ENCODE results near the gene GNPDA2. TPM values are rescaled to one million over a fixed set of nuclear protein-coding genes. Genes with fewer than 3 reads are reported as not detected.
"Not testable (repeated sequence)": the region's sequence is repeated elsewhere in the genome, so short reads cannot be mapped to it uniquely, and the experiment has no call there.

GNPDA2 gene
- 15.9 TPM for polyA plus RNA-seq (2013, experiment 1 of 2; ENCODE audit: insufficient read length)
- 17.8 TPM for polyA plus RNA-seq (2013, experiment 2 of 2; ENCODE audit: insufficient read length)

GRCh38 chr4:44726038-44726871 lies at the start of gene GNPDA2:
Gene GNPDA2 (minus strand): TSS chr4:44726556. CDS start chr4:44722207, 4,349 bp downstream.
- peak; percentile 90 for DNase-seq

GRCh38 chr4:44772340-44772739 lies 46.0 kb upstream of the GNPDA2 start:
- DNase-seq, result no peak

GRCh38 chr4:44771789-44772188 lies 45.4 kb upstream of the GNPDA2 start:
- no peak for DNase-seq

DNA sequence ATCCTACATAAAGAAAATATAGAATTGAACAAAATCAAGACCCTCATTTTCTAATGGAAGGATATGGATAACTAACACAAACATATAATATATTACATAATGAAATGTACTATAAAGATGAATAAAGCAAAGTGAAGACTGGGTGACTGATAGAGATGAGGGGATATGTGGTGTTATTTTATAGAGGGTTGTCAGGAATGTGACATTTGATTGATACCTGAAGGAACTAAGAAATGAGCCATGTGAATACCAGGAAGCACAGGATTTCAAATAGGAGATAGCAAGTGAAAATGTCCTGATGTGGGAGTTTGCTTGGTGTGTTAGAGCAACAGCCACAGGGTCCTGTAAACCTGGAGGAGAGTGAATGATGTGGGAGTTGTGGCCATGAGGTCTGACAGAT lies 40.1 kb upstream of the GNPDA2 start:
- no peak for DNase-seq

DNA sequence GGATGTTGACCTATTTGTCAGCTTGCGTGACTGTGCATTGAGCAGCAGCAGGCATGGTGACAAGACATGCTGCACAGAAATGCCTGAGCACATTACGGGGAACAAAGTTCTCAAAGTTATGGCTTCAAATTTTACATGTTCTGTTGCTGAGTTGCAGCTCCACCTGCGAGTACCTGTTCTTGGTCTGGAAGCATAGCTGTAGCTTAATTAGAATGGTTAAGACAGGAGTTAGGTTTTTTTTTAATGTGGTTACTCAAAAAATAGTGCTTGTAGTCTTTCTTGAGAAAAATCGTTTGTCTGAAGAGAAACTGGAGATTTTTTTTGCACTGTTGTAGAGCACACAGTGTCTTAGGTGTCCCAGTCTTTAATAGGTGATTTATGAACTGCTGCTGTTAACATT lies 38.8 kb upstream of the GNPDA2 start:
- DNase-seq, result no peak

- DNase-seq, result no peak
Measured at GRCh38 chr4:44761306-44761705, 35.0 kb upstream of the GNPDA2 start.

DNA sequence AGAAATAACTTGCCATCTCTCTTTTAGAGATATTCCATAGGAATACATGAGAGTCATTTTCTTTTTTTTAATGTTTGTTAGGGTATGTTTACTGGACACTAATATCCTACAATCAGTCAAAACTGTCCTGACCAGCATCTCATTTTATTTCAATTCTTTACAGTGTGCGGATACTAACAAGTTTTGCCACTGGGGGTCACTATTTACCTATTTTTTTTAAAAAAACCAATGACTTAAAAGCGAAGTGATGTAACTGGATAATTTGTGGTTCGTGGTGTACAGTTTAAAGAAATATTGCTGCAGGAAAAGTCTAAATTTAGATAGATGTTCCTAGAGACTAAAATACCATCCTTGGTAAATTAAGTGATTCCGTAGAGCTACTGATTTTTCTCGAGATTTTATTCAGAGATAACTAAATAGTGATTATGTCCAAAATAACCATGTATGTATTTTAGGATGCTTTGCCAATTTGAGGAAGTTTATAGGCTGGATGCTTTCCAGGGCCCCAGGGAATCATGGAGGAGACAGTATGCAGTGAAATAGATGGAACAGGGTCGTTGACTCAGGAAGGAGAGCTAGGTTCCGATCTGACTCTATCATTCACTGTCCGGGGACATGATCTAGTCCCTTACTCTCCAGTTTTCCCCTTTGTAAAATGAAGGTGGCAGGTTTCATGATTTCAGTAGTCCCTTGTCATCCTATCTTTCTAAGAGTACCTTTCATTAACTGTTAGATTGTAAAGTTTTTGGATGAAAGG lies 34.0 kb upstream of the GNPDA2 start:
- peak; percentile 33 for DNase-seq

- no peak for DNase-seq
Measured at GRCh38 chr4:44756559-44756958, 30.2 kb upstream of the GNPDA2 start.

DNA sequence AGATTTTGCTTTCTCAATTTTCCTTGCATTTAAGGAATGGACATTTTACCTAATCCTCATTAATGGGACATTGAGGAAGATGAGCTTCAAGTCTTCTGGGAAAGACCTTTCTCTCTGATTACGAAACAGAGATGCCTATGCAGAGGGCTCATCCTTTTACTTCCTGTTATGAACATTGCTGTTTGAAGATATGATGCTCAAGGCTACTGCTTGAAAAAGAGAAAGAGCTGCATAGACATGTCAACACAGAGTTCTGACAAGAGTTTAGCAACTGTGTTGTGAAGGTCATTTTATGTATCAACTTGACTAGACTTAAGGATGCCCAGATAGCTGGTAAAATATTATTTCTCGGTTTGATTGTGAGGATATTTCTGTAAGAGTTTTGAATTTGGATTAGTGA lies 13.8 kb upstream of the GNPDA2 start:
- DNase-seq, result no peak

DNA sequence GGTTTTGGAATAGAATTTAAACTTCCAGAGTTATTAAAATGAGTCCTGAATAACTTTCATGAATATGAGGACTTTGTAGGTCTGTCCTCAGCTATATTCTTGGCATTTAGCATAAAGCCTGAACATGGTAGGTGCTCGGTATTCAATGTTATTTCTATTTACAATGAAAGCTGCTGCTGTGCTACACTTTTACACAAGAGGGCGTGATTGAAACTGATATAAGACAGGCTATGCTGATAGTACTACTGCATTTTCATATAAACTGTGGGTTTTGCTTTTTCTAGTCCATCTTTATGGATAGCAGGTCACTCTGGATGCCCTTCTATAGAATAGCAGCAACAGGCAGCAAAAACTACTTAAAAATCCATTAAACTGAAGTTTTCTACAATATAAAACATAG lies 12.3 kb upstream of the GNPDA2 start:
- DNase-seq, result no peak

DNA sequence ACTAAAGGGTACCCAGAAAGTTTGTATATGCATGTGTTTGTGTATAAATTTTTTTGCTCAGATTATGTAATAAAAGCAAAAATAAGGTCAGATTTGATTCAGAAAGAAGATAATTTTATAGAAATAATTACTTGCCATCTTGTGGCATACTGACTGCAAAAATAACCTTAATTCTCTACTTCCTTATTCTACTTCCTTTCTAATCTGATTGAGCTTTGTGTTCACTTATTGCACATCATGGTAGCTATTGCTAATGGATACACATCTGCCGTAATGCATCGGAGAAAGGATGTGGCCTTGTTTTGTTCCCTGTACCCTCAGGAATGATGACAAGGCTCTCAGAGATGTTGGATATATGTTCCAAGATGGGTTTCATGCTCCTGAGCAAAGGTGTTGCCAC lies 10.5 kb upstream of the GNPDA2 start:
- DNase-seq, result no peak

- DNase-seq, result not testable (repeated sequence)
Measured at GRCh38 chr4:44728694-44729093, 2.3 kb upstream of the GNPDA2 start.

DNA sequence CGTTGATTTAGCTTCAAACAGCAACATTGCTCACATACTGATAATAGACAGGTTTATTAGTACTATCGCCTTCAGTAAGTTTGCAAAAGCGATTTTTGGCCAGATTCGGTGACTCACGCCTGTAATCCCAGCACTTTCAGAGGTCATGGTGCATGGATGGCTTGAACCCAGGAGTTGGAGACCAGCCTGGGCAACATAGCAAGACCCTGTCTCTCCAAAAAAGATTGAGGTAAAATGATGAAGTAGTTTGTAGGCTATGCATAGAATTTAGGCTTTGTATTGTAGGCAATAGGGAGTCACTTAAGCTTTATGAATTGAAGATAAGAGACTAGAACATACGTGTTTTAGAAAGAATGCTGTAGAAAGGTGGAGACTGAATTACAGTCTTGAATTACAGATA lies 1.1 kb upstream of the GNPDA2 start:
- DNase-seq, result no peak

DNA sequence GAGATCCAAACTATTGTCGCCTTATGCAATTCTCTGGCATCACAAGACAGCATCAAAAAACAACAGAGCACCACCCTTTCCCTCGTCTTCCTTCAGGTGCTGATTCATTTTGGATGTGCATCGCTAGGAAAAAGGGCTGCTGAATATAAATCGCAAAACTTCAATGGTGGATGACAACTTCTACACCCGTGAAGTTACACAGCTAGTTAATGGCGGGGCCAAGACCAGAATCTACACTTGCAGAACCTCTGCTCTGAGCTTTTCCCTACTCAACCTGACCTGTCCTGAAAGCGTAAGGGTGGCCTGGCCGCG lies 674 bp downstream of the GNPDA2 start:
- no peak for DNase-seq

DNA sequence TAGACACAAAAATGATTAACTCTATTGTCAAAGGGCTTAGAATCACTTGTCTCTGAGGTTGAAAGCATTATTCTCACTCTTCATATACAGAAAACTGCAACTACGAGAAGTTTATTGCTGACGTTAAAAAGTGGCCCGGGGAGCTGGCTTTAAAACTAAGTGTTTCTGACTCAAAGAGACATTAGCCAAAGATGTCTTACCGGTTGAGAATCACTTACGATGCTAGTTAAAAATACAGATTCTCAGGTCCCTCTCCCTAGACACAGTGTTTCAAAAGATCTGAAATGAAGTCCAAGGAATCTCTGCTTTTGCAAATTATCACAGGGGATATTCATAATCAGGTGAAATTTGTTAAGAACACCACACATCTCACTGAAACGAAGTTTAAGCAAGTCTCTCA lies 1.2 kb downstream of the GNPDA2 start:
- no peak for DNase-seq

- no peak for DNase-seq
Measured at GRCh38 chr4:44722001-44722400, 4.4 kb downstream of the GNPDA2 start.

DNA sequence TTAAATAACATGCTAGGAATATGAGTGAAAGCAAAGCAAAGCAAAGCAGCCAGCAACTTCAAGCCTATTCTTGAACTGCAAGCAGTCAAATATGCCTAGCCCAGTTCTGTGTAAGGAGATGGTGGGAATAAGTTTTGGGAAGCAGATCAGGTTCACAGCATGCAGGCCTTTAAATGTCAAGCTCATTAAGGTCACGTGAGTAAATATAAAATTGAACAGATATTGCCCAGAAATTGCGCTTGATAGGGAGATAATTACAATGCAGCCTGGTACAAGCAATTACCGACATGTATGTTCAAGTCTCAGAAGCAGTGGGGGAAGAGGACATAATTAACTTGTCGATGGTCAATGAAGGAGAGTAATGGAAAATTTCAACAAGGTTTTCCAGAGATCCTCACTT lies 6.0 kb downstream of the GNPDA2 start:
- no peak for DNase-seq

DNA sequence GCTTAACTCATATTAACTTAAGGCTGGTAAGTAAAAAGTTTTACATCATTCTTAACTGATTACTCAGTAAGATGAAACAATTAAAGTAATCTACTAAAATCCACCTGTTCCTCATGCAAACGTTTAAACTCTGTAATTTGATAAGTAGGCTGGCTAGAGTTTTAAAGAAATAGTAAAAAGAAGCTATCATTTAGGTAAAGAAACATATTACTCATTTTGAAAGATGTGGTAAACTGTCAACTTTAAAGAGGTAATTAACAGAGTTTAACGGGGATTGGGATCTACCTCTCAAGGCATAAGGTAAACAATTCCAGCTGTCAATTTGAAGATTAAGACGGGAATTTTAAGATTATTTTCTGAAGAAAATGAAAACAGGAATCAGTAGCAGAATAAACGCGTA lies 9.8 kb downstream of the GNPDA2 start:
- no peak for DNase-seq

GRCh38 chr4:44713125-44713524 lies 13.2 kb downstream of the GNPDA2 start:
- no peak for DNase-seq

DNA sequence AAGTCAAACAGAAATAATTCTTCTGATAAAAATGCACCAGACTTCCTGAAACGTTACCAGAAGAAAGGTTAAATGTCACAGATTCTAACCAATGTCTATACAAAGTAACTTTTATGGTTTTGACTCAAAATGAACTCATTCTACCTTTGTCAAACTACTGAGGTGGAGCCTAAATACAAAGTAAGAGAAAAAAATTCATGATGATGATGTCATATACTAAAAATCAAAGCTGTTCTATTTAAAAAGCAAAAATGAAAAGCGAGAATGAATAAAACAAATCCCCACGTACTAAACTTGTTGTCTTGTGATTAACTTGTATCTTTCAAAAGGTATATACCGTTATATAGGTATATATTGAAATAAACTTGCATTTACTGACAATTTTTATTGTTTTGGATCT lies 21.7 kb downstream of the GNPDA2 start:
- no peak for DNase-seq

GRCh38 chr4:44701037-44701436 lies 25.3 kb downstream of the GNPDA2 start:
- no peak for DNase-seq

- no peak for DNase-seq
Measured at GRCh38 chr4:44700427-44700826, 25.9 kb downstream of the GNPDA2 start.

GRCh38 chr4:44684648-44685047 lies 41.7 kb downstream of the GNPDA2 start:
- DNase-seq, result no peak

- DNase-seq, result no peak
Measured at GRCh38 chr4:44679060-44679459, 47.3 kb downstream of the GNPDA2 start.

Data from fibroblast of skin of back (primary cell).